GM12878 (cell line): Measurements from ENCODE around the gene UBASH3A. TPM values are rescaled to one million over a fixed set of nuclear protein-coding genes. Genes with fewer than 3 reads are reported as not detected.
A peak's percentile ranks its signal among the peaks of the same experiment; 100 is the strongest.

Experiments
- DPF2 ChIP-seq: fragments of 450-650 bp; IDR thresholded peaks from 2 replicates; pipeline ENCODE4 v1.6.1; 2017; ENCODE audit warnings: mild to moderate bottlenecking
- ESRRA ChIP-seq: IDR thresholded peaks from 2 replicates; pipeline ENCODE4 v1.6.1; 2012; ENCODE audit warnings: mild to moderate bottlenecking, low read length, improper control_type of control experiment
- FOXK2 ChIP-seq: fragments of 450-650 bp; IDR thresholded peaks from 2 replicates; pipeline ENCODE4 v1.6.1; 2017; ENCODE audit warnings: mild to moderate bottlenecking, moderate library complexity
- HDAC6 ChIP-seq: fragments of 200-600 bp; sonication (generic); IDR thresholded peaks from one replicate; pipeline ENCODE4 v1.8.0; 2017; ENCODE audit warnings: antibody characterized with exemption; ENCODE audit not compliant: unreplicated experiment
- NRF1 ChIP-seq: conservative IDR thresholded peaks from 2 replicates; pipeline ENCODE4 v1.6.1; 2011; ENCODE audit warnings: mild to moderate bottlenecking, low read depth, low read length, improper control_type of control experiment
- PBX3 ChIP-seq: IDR thresholded peaks from 2 replicates; pipeline ENCODE4 v1.6.1; 2011; ENCODE audit warnings: mild to moderate bottlenecking, low read depth, low read length, moderate library complexity; ENCODE audit not compliant: insufficient replicate concordance
- PRDM15 ChIP-seq: fragments of 450-650 bp; formaldehyde crosslinking; IDR thresholded peaks from 2 replicates; pipeline ENCODE4 v1.4.0; 2020; ENCODE audit warnings: mild to moderate bottlenecking, moderate library complexity
- RAD21 ChIP-seq: IDR thresholded peaks from 2 replicates; pipeline ENCODE4 v1.6.1; 2011; ENCODE audit warnings: mild to moderate bottlenecking, low read depth, low read length, moderate library complexity; ENCODE audit not compliant: insufficient read depth
- ZBTB33 ChIP-seq: fragments of 450-650 bp; IDR thresholded peaks from 2 replicates; pipeline ENCODE4 v1.6.1; 2017; ENCODE audit warnings: mild to moderate bottlenecking
- ZSCAN29 ChIP-seq: fragments of 450-650 bp; IDR thresholded peaks from 2 replicates; pipeline ENCODE4 v1.6.1; 2017; ENCODE audit warnings: mild to moderate bottlenecking, moderate library complexity
- polyA plus RNA-seq, 11 experiments: library from polyadenylated mRNA; depleted of rRNA in 4 of 11; unstranded in 6 of 11; stranded (reverse) in 5 of 11; fragments of >200 nt; fragmentation: Nextera tagmentation in 4 of 11; fragmentation: Illumina TruSeq in 1 of 11; extraction: Ambion mirVana in 4 of 11; extraction: Trizol in 1 of 11; gene quantifications; 1 replicate in 1 of 11; 2 replicates in 10 of 11; pipeline versions ENCODE4 v1.2.1 to v1.2.3, GENCODE V29; 2011 to 2016; ENCODE audit warnings: inconsistent platforms in 2 of 11, missing spikeins in 2 of 11, low read depth in 1 of 11
- total RNA-seq, 4 experiments: library from RNA; depleted of rRNA in 3 of 4; stranded (reverse); fragments of >200 nt in 3 of 4; fragmentation: Illumina TruSeq in 1 of 4; extraction: Trizol in 1 of 4; gene quantifications; 2 replicates each; pipeline versions ENCODE4 v1.2.1 to v1.2.3, GENCODE V29; 2013 to 2021
- TF ChIP-seq, protein P1 (sequence below): fragments of 450-650 bp; formaldehyde crosslinking; IDR thresholded peaks from 2 replicates; pipeline ENCODE4 v1.4.0; 2022; ENCODE audit warnings: mild to moderate bottlenecking, moderate library complexity
- TF ChIP-seq, protein P2 (sequence below): IDR thresholded peaks from 2 replicates; pipeline ENCODE4 v1.6.1; 2012; ENCODE audit warnings: mild to moderate bottlenecking, low read depth, low read length

The UBASH3A gene
- total and polyA plus RNA-seq, 10 of the 15 experiments (the other 5 are each of a cell fraction or from before 2014, with no cell fraction given) = 0.04 to 0.39 (median 0.23) TPM; not detected in 1

DNA sequence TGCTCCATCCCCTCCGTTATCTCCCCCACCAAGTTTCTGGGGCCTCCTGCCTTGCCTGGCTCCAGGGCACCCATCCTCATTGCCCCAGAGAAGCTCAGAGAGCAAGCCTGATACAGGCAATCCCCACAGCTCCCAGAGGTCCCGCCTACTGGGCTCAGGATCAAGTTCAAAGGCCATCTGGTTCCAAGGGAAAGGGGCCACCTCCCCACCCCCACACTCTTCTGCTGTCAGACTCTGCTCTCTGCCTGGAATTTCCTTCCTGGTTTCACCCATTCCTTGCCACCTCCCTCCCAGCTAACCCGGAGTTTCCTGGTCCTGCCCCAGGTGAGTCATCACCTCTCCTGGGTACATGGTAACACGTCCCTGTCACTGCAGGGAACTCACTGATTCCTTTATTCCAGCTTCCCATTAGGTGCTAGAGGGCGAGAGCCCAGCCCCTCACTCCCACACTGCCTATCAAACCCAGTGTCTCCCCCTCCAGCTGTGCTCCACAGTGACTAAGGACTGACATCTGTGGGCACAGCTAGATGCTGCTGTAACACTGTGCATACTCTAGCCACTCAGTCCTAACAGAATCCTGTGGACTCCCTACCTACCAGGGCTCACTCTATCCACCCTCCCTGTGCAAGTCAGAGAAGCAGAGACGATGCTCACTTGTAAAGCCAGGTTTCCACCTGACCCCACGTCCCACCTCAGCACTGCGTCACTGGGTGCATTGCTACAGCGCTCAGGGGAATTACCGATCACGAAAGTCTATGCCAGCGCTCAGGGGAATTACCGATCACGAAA, 70.5 kb downstream of the UBASH3A start (continued):
- TF ChIP-seq, protein P1, sequence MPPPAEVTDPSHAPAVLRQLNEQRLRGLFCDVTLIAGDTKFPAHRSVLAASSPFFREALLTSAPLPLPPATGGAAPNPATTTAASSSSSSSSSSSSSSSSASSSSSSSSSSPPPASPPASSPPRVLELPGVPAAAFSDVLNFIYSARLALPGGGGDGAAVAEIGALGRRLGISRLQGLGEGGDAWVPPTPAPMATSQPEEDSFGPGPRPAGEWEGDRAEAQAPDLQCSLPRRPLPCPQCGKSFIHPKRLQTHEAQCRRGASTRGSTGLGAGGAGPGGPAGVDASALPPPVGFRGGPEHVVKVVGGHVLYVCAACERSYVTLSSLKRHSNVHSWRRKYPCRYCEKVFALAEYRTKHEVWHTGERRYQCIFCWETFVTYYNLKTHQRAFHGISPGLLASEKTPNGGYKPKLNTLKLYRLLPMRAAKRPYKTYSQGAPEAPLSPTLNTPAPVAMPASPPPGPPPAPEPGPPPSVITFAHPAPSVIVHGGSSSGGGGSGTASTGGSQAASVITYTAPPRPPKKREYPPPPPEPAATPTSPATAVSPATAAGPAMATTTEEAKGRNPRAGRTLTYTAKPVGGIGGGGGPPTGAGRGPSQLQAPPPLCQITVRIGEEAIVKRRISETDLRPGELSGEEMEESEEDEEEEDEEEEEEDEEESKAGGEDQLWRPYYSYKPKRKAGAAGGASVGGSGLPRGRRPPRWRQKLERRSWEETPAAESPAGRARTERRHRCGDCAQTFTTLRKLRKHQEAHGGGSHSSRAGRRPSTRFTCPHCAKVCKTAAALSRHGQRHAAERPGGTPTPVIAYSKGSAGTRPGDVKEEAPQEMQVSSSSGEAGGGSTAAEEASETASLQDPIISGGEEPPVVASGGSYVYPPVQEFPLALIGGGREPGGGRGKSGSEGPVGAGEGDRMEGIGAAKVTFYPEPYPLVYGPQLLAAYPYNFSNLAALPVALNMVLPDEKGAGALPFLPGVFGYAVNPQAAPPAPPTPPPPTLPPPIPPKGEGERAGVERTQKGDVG (CRISPR knock-in tag) = no peak
- TF ChIP-seq DPF2 (peak; percentile 40; the same call in 1 of the 2 replicates), PBX3 (no peak), NRF1 (no peak), HDAC6 (no peak), PRDM15 (CRISPR knock-in tag) (no peak), ZBTB33 (no peak), ESRRA (no peak), ZSCAN29 (no peak), FOXK2 (no peak), RAD21 (no peak; the same call in 1 of the 2 replicates)
- TF ChIP-seq, protein P2, sequence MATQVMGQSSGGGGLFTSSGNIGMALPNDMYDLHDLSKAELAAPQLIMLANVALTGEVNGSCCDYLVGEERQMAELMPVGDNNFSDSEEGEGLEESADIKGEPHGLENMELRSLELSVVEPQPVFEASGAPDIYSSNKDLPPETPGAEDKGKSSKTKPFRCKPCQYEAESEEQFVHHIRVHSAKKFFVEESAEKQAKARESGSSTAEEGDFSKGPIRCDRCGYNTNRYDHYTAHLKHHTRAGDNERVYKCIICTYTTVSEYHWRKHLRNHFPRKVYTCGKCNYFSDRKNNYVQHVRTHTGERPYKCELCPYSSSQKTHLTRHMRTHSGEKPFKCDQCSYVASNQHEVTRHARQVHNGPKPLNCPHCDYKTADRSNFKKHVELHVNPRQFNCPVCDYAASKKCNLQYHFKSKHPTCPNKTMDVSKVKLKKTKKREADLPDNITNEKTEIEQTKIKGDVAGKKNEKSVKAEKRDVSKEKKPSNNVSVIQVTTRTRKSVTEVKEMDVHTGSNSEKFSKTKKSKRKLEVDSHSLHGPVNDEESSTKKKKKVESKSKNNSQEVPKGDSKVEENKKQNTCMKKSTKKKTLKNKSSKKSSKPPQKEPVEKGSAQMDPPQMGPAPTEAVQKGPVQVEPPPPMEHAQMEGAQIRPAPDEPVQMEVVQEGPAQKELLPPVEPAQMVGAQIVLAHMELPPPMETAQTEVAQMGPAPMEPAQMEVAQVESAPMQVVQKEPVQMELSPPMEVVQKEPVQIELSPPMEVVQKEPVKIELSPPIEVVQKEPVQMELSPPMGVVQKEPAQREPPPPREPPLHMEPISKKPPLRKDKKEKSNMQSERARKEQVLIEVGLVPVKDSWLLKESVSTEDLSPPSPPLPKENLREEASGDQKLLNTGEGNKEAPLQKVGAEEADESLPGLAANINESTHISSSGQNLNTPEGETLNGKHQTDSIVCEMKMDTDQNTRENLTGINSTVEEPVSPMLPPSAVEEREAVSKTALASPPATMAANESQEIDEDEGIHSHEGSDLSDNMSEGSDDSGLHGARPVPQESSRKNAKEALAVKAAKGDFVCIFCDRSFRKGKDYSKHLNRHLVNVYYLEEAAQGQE = no peak
